K562 (cell line): ENCODE results near the gene TMEM217. TPM values are rescaled to one million over a fixed set of nuclear protein-coding genes. Genes with fewer than 3 reads are reported as not detected.
A peak's percentile ranks its signal among the peaks of the same experiment; 100 is the strongest.

Experiments used
- BACH1 ChIP-seq: fragments of 200-800 bp; sonication (Bioruptor generic); IDR thresholded peaks from 2 replicates; pipeline ENCODE4 v1.6.1; 2016; ENCODE audit warnings: missing genetic modification characterization, missing compliant biosample characterization
- BRD4 ChIP-seq: fragments of 200-600 bp; sonication (generic); IDR thresholded peaks from 2 replicates; pipeline ENCODE4 v1.6.1; 2017; ENCODE audit warnings: inconsistent platforms
- CBFA2T3 ChIP-seq: fragments of 450-650 bp; IDR thresholded peaks from 2 replicates; pipeline ENCODE4 v1.6.1; 2017
- CEBPG ChIP-seq, 3 experiments: fragments of 200-800 bp in 1 of 3; sonication (Bioruptor generic) in 1 of 3; sonication (generic) in 1 of 3; formaldehyde crosslinking in 1 of 3; IDR thresholded peaks in 2 of 3; conservative IDR thresholded peaks in 1 of 3; 2 replicates each; pipeline versions ENCODE4 v1.6.1 to v1.8.0; 2016 to 2022; ENCODE audit warnings: missing compliant biosample characterization in 2 of 3, missing genetic modification characterization in 2 of 3, mild to moderate bottlenecking in 1 of 3, missing genetic modification reagents in 1 of 3
- HEY1 ChIP-seq: fragments of 250-450 bp; sonication (Bioruptor Pico); IDR thresholded peaks from 2 replicates; pipeline ENCODE4 v1.5.0; 2020; ENCODE audit warnings: mild to moderate bottlenecking, moderate library complexity, borderline replicate concordance
- HNRNPL ChIP-seq: fragments of 200-400 bp; formaldehyde crosslinking; IDR thresholded peaks from 2 replicates; pipeline ENCODE4 v1.6.1; 2017; ENCODE audit warnings: low read depth, mild to moderate bottlenecking, low read length
- KDM4B ChIP-seq, 2 experiments: fragments of 450-650 bp in 1 of 2; sonication (generic) in 1 of 2; IDR thresholded peaks; 2 replicates each; pipeline ENCODE4 v1.6.1; 2016 to 2017; ENCODE audit warnings: borderline replicate concordance in 2 of 2, antibody characterized with exemption in 1 of 2, low read depth in 1 of 2, mild to moderate bottlenecking in 1 of 2
- LARP7 ChIP-seq: fragments of 450-650 bp; IDR thresholded peaks from 2 replicates; pipeline ENCODE4 v1.6.1; 2016
- MTF1 ChIP-seq: fragments of 250-450 bp; sonication (Bioruptor Pico); IDR thresholded peaks from 2 replicates; pipeline ENCODE4 v1.9.0; 2021; ENCODE audit warnings: moderate library complexity, mild to moderate bottlenecking, inconsistent platforms, borderline replicate concordance
- RCOR1 ChIP-seq, 2 experiments: IDR thresholded peaks; 2 replicates each; pipeline ENCODE4 v1.6.1; 2012; ENCODE audit warnings: low read depth in 2 of 2, low read length in 2 of 2, borderline replicate concordance in 1 of 2, improper control_type of control experiment in 1 of 2
- U2AF2 ChIP-seq: fragments of 200-400 bp; formaldehyde crosslinking; optimal IDR thresholded peaks from 2 replicates; pipeline ENCODE3; 2017; ENCODE audit warnings: low read depth, mild to moderate bottlenecking, low read length
- XRCC3 ChIP-seq: fragments of 450-650 bp; IDR thresholded peaks from 2 replicates; pipeline ENCODE4 v1.6.1; 2017; ENCODE audit warnings: mild to moderate bottlenecking, moderate library complexity
- XRCC4 ChIP-seq: IDR thresholded peaks from one replicate; pipeline ENCODE4 v1.6.1; 2011; ENCODE audit not compliant: insufficient read depth, insufficient read length; ENCODE audit errors: extremely low read depth
- YBX1 ChIP-seq: fragments of 450-650 bp; IDR thresholded peaks from 2 replicates; pipeline ENCODE4 v1.7.1; 2016; ENCODE audit warnings: mild to moderate bottlenecking
- ZNF165 ChIP-seq: fragments of 250-450 bp; sonication (Bioruptor Pico); IDR thresholded peaks from 2 replicates; pipeline ENCODE4 v1.4.0; 2020; ENCODE audit warnings: borderline replicate concordance
- ZNF668 ChIP-seq: fragments of 250-450 bp; sonication (Bioruptor Pico); IDR thresholded peaks from 2 replicates; pipeline ENCODE4 v1.8.0; 2022; ENCODE audit warnings: mild to moderate bottlenecking, inconsistent platforms
- ZNF717 ChIP-seq: fragments of 250-450 bp; sonication (Bioruptor Pico); IDR thresholded peaks from 2 replicates; pipeline ENCODE4 v1.5.0; 2021
- ZNF75A ChIP-seq: fragments of 450-650 bp; formaldehyde crosslinking; IDR thresholded peaks from 2 replicates; pipeline ENCODE4 v1.4.0; 2020; ENCODE audit warnings: mild to moderate bottlenecking
- ZNF76 ChIP-seq: fragments of 250-450 bp; sonication (Bioruptor Pico); IDR thresholded peaks from 2 replicates; pipeline ENCODE4 v1.4.0; 2020; ENCODE audit warnings: mild to moderate bottlenecking, moderate library complexity, borderline replicate concordance
- ZNF764 ChIP-seq: fragments of 250-450 bp; sonication (Bioruptor Pico); IDR thresholded peaks from 2 replicates; pipeline ENCODE4 v1.4.0; 2020; ENCODE audit warnings: low read depth, mild to moderate bottlenecking, moderate library complexity
- polyA plus RNA-seq, 8 experiments: library from polyadenylated mRNA; depleted of rRNA in 4 of 8; stranded (reverse) in 5 of 8; unstranded in 3 of 8; fragments of >200 nt; fragmentation: Nextera tagmentation in 2 of 8; fragmentation: Illumina TruSeq in 1 of 8; extraction: Ambion mirVana in 2 of 8; extraction: Trizol in 1 of 8; gene quantifications; 2 replicates each; pipeline versions ENCODE4 v1.2.1 to v1.2.3, GENCODE V29; 2011 to 2014; ENCODE audit warnings: inconsistent platforms in 1 of 8, missing spikeins in 1 of 8
- total RNA-seq, 7 experiments: library from RNA; depleted of rRNA in 6 of 7; stranded (reverse); fragments of >200 nt in 6 of 7; fragmentation: Illumina TruSeq in 2 of 7; extraction: Trizol in 2 of 7; gene quantifications; 2 replicates each; pipeline versions ENCODE4 v1.2.1 to v1.2.3, GENCODE V29; 2011 to 2021; ENCODE audit warnings: low replicate concordance in 1 of 7
- TF ChIP-seq, protein P1 (sequence below): IDR thresholded peaks from 2 replicates; pipeline ENCODE4 v1.6.1; 2011; ENCODE audit not compliant: insufficient read length; ENCODE audit errors: extremely low read depth
- TF ChIP-seq, protein P2 (sequence below): fragments of 450-650 bp; IDR thresholded peaks from 2 replicates; pipeline ENCODE4 v1.7.1; 2018; ENCODE audit warnings: mild to moderate bottlenecking, low read depth; ENCODE audit not compliant: partially characterized antibody
- TF ChIP-seq, protein P3 (sequence below), 2 experiments: fragments of 450-650 bp in 1 of 2; sonication (generic) in 1 of 2; formaldehyde crosslinking; conservative IDR thresholded peaks; 2 replicates each; pipeline versions ENCODE4 v1.4.0 to v1.8.1; 2020 to 2022; ENCODE audit warnings: mild to moderate bottlenecking in 1 of 2, missing genetic modification reagents in 1 of 2

TMEM217 gene
- total and polyA plus RNA-seq, 9 of the 15 experiments (the other 6 are each of a cell fraction or from before 2014, with no cell fraction given), result 1.3 to 8.0 (median 1.9) TPM

DNA sequence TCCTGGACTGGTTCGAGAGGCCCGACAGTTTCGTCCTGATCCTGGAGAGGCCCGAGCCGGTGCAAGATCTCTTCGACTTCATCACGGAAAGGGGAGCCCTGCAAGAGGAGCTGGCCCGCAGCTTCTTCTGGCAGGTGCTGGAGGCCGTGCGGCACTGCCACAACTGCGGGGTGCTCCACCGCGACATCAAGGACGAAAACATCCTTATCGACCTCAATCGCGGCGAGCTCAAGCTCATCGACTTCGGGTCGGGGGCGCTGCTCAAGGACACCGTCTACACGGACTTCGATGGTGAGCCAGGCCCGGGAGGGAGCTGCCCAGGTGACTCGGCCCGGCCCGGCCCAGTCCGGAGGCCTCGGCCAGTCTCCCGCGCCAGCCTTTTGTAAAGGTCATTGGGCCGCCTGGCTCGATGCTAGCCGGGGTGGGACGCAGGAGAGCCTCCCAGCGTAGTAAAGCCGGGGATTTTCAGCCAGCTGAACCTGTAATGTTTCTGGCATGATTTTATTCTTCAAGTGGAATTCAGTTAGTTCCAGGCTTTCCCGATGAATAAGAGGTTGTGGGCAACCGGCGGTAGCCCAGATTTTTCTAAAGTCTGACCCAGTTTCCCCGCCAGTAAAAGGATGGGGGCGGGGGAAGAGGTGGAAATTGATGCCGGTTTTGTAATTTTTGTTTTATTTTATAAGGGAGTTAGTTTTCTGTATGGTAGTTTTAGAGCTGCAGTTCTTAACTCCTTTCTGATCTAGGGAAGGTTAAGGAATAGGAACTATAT, 86.6 kb downstream of the TMEM217 start (continued):
- TF ChIP-seq BACH1 (tag) (0 out of 2 replicates have a peak, but pooled peaks have one; percentile 37), KDM4B (IDR thresholded peaks at IDR 0.05; ENCODE audit: borderline replicate concordance in 2 of 2, low read depth in 1 of 2) (no peak), HEY1 (peak; percentile 83), ZNF717 (no peak), XRCC3 (no peak), ZNF165 (CRISPR knock-in tag) (peak; percentile 13; the same call in 1 of the 2 replicates), ZNF75A (CRISPR knock-in tag) (no peak), XRCC4 (no peak), RCOR1 (IDR thresholded peaks at IDR 0.05; ENCODE audit: borderline replicate concordance in 1 of 2, low read depth in 2 of 2, low read length in 2 of 2) (no peak), ZNF76 (CRISPR knock-in tag) (no peak), U2AF2 (no peak), CBFA2T3 (no peak), HNRNPL (no peak), ZNF668 (no peak), CEBPG (CRISPR knock-in tag; IDR thresholded peaks at IDR 0.05) (no peak), CEBPG (tag; conservative IDR thresholded peaks at IDR 0.05 in 1 of 2, IDR thresholded peaks at IDR 0.05 in 1 of 2) (no peak), MTF1 (CRISPR knock-in tag) (no peak), BRD4 (peak; percentile 77; the same call in 1 of the 2 replicates), YBX1 (no peak), ZNF764 (CRISPR knock-in tag) (no peak), LARP7 (peak; percentile 9; the same call in 1 of the 2 replicates)
- TF ChIP-seq, protein P1, sequence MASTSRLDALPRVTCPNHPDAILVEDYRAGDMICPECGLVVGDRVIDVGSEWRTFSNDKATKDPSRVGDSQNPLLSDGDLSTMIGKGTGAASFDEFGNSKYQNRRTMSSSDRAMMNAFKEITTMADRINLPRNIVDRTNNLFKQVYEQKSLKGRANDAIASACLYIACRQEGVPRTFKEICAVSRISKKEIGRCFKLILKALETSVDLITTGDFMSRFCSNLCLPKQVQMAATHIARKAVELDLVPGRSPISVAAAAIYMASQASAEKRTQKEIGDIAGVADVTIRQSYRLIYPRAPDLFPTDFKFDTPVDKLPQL, result no peak
- TF ChIP-seq, protein P2, sequence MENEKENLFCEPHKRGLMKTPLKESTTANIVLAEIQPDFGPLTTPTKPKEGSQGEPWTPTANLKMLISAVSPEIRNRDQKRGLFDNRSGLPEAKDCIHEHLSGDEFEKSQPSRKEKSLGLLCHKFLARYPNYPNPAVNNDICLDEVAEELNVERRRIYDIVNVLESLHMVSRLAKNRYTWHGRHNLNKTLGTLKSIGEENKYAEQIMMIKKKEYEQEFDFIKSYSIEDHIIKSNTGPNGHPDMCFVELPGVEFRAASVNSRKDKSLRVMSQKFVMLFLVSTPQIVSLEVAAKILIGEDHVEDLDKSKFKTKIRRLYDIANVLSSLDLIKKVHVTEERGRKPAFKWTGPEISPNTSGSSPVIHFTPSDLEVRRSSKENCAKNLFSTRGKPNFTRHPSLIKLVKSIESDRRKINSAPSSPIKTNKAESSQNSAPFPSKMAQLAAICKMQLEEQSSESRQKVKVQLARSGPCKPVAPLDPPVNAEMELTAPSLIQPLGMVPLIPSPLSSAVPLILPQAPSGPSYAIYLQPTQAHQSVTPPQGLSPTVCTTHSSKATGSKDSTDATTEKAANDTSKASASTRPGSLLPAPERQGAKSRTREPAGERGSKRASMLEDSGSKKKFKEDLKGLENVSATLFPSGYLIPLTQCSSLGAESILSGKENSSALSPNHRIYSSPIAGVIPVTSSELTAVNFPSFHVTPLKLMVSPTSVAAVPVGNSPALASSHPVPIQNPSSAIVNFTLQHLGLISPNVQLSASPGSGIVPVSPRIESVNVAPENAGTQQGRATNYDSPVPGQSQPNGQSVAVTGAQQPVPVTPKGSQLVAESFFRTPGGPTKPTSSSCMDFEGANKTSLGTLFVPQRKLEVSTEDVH, result no peak
- TF ChIP-seq, protein P3, sequence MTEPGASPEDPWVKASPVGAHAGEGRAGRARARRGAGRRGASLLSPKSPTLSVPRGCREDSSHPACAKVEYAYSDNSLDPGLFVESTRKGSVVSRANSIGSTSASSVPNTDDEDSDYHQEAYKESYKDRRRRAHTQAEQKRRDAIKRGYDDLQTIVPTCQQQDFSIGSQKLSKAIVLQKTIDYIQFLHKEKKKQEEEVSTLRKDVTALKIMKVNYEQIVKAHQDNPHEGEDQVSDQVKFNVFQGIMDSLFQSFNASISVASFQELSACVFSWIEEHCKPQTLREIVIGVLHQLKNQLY (CRISPR knock-in tag; conservative IDR thresholded peaks at IDR 0.05), result peak in 1 of 2 experiments; percentile 39; a peak in 1 of 4 replicates
